ENCODE data around the gene CCDC167.

- TF ChIP-seq CTCF (IDR thresholded peaks at IDR 0.05) (no peak), EZH2 (IDR thresholded peaks at IDR 0.05; ENCODE audit: borderline replicate concordance, insufficient read depth, low read depth, low read length, poor library complexity, severe bottlenecking) (no peak)
Observed at GRCh38 chr6:37525460-37526357, 26.0 kb upstream of the CCDC167 start.

Measured in B cell (primary cell).